K562 (cell line): ENCODE data around the gene SLC37A3. TPM values are rescaled to one million over a fixed set of nuclear protein-coding genes. Genes with fewer than 3 reads are reported as not detected.

Experiments used
- ATAC-seq: fragments of 200-7000 bp; cut with Tn5 transposase; 3 replicates; pipeline ENCODE4 v1.9.1; 2020; ENCODE audit warnings: moderate library complexity
- BruUV-seq: library from RNA; stranded (reverse); fragments of 400-500 nt; replicated peaks from 2 replicates; lab custom pipeline; 2021; lab: Mats Ljungman, UMichigan
- CTCF ChIA-PET: fragments of 300-600 bp; formaldehyde crosslinking; extraction: SDS; loops from one replicate; lab custom pipeline; 2021; ENCODE audit warnings: low intra/inter-chr PET ratio; lab: Yijun Ruan, JAX
- POLR2A ChIA-PET: fragments of 300-600, 350-650 bp; sonication (Branson Sonifier 250); formaldehyde crosslinking; extraction: SDS; loops from one replicate; lab custom pipeline; 2021; ENCODE audit warnings: antibody characterized with exemption, inconsistent platforms; lab: Yijun Ruan, JAX
- DNase-seq, 4 experiments: peaks; one replicate each; pipeline versions ENCODE4 v3.0.0 to v3.0.0-alpha.2; 2011 to 2018; ENCODE audit warnings: low spot score in 3 of 4, mixed read lengths in 3 of 4; ENCODE audit errors: extremely low read depth in 1 of 4
- FAIRE-seq: peaks from 2 replicates; lab custom pipeline; 2011; peaks lifted over from hg19 to GRCh38; lab: Jason Lieb, UNC
- H2AFZ ChIP-seq: 2 replicates; pipeline ENCODE4 v1.6.0; 2011; ENCODE audit warnings: low read depth, low read length, control low read depth, inconsistent platforms
- H3K27ac ChIP-seq: fragments of 200-600 bp; 3 replicates; pipeline ENCODE4 v1.8.0; 2011; ENCODE audit warnings: low read depth, mild to moderate bottlenecking, control low read depth, inconsistent platforms, low read length, moderate library complexity, mixed read lengths; ENCODE audit errors: extremely low read depth
- H3K27me3 ChIP-seq, 2 experiments: fragments of 300-600 bp in 1 of 2; 2 replicates in 1 of 2; 3 replicates in 1 of 2; pipeline versions ENCODE4 v1.6.0 to v1.8.0; 2011; ENCODE audit warnings: inconsistent platforms in 2 of 2, low read length in 2 of 2, mild to moderate bottlenecking in 1 of 2, mixed read lengths in 1 of 2, moderate library complexity in 1 of 2; ENCODE audit not compliant: control insufficient read depth in 2 of 2, insufficient read depth in 2 of 2
- H3K36me3 ChIP-seq: fragments of 300-600 bp; 3 replicates; pipeline ENCODE4 v1.8.0; 2011; ENCODE audit warnings: mild to moderate bottlenecking, low read length, inconsistent platforms; ENCODE audit not compliant: control insufficient read depth, insufficient read depth
- H3K4me1 ChIP-seq, 2 experiments: fragments of 200-600 bp in 1 of 2; replicated peaks in 1 of 2; 2 replicates in 1 of 2; 3 replicates in 1 of 2; pipeline versions ENCODE4 v1.5.1 to v1.8.0; 2011; ENCODE audit warnings: inconsistent platforms in 2 of 2, low read length in 2 of 2, mild to moderate bottlenecking in 1 of 2, mixed read lengths in 1 of 2, moderate library complexity in 1 of 2; ENCODE audit not compliant: control insufficient read depth in 2 of 2, insufficient read depth in 2 of 2
- H3K4me2 ChIP-seq: 2 replicates; pipeline ENCODE4 v1.6.1; 2011; ENCODE audit warnings: low read length, control low read depth, inconsistent platforms, mixed read lengths; ENCODE audit not compliant: insufficient read depth
- H3K4me3 ChIP-seq: fragments of 200-600 bp; sonication (generic), shearing (Covaris generic); 2 replicates; pipeline ENCODE4 v1.5.1; 2016; ENCODE audit warnings: control low read depth, inconsistent platforms
- H3K79me2 ChIP-seq: fragments of 200-600 bp; 3 replicates; pipeline ENCODE4 v1.8.0; 2011; ENCODE audit warnings: low read length, inconsistent platforms; ENCODE audit not compliant: control insufficient read depth, insufficient read depth
- H3K9ac ChIP-seq, 2 experiments: 2 replicates each; pipeline versions ENCODE4 v1.6.0 to v1.6.1; 2011; ENCODE audit warnings: low read depth in 2 of 2, low read length in 2 of 2, control low read depth in 1 of 2, inconsistent platforms in 1 of 2, mild to moderate bottlenecking in 1 of 2, mixed read lengths in 1 of 2; ENCODE audit not compliant: insufficient read depth in 1 of 2
- H3K9me1 ChIP-seq: one replicate; pipeline ENCODE4 v1.6.0; 2011; ENCODE audit warnings: inconsistent platforms, mild to moderate bottlenecking, low read length, moderate library complexity; ENCODE audit not compliant: control insufficient read depth, insufficient read depth
- H3K9me3 ChIP-seq: replicated peaks from 2 replicates; pipeline ENCODE4 v1.5.1; 2011; ENCODE audit warnings: low read depth, low read length, inconsistent platforms; ENCODE audit not compliant: control insufficient read depth, insufficient read depth
- H4K20me1 ChIP-seq: replicated peaks from 2 replicates; pipeline ENCODE4 v1.6.1; 2011; ENCODE audit warnings: low read length, inconsistent platforms, mixed read lengths; ENCODE audit not compliant: control insufficient read depth, insufficient read depth
- CHD7 ChIP-seq: fragments of 200-600 bp; sonication (generic); IDR thresholded peaks from one replicate; pipeline ENCODE4 v1.6.1; 2012; ENCODE audit warnings: mild to moderate bottlenecking, low read depth, low read length, inconsistent platforms
- FOXA3 ChIP-seq, 2 experiments: fragments of 450-650 bp in 1 of 2; sonication (generic) in 1 of 2; formaldehyde crosslinking; IDR thresholded peaks in 1 of 2; conservative IDR thresholded peaks in 1 of 2; 2 replicates each; pipeline versions ENCODE4 v1.4.0 to v1.8.0; 2020 to 2022; ENCODE audit warnings: mild to moderate bottlenecking in 2 of 2, missing genetic modification reagents in 1 of 2
- FOXP1 ChIP-seq: sonication (generic); formaldehyde crosslinking; IDR thresholded peaks from 2 replicates; pipeline ENCODE4 v1.8.0; 2022; ENCODE audit warnings: mild to moderate bottlenecking, missing genetic modification reagents
- MAFK ChIP-seq: IDR thresholded peaks from 2 replicates; pipeline ENCODE4 v1.6.1; 2011; ENCODE audit warnings: low read length, improper control_type of control experiment
- SAFB ChIP-seq: fragments of 200-400 bp; formaldehyde crosslinking; IDR thresholded peaks from 2 replicates; pipeline ENCODE4 v1.6.1; 2017; ENCODE audit warnings: low read depth, low read length, borderline replicate concordance
- SMAD1 ChIP-seq: fragments of 150-350 bp; IDR thresholded peaks from 2 replicates; pipeline ENCODE4 v1.6.1; 2014; ENCODE audit warnings: low read length, low read depth; ENCODE audit not compliant: partially characterized antibody
- SP1 ChIP-seq: sonication (generic); formaldehyde crosslinking; IDR thresholded peaks from 2 replicates; pipeline ENCODE4 v1.8.1; 2022; ENCODE audit warnings: mild to moderate bottlenecking, missing genetic modification reagents
- SRSF1 ChIP-seq: fragments of 200-400 bp; formaldehyde crosslinking; IDR thresholded peaks from 2 replicates; pipeline ENCODE4 v1.6.1; 2017; ENCODE audit warnings: mild to moderate bottlenecking, low read depth, low read length, moderate library complexity
- ZNF707 ChIP-seq: fragments of 250-450 bp; sonication (Bioruptor Pico); conservative IDR thresholded peaks from 2 replicates; pipeline ENCODE4 v1.8.0; 2022; ENCODE audit warnings: inconsistent platforms, mild to moderate bottlenecking, moderate library complexity
- WGBS: fragments of 100-300 bp; shearing (Covaris generic); methylation state at CpG from one replicate; pipeline ENCODE4 v1.1.6; 2016; ENCODE audit warnings: low coverage, mixed read lengths; ENCODE audit not compliant: insufficient coverage; ENCODE audit errors: missing lambda C conversion rate; 5-methylcytosine and 5-hydroxymethylcytosine counted together
- in situ Hi-C: fragments of 300-500 bp; cut with MboI; formaldehyde crosslinking; loops from 4 replicates; pipeline ENCODE4 v1.15.0; 2018; ENCODE audit warnings: inconsistent platforms, mixed read lengths
- intact Hi-C: fragments of 100-400 bp; cut with micrococcal nuclease; formaldehyde crosslinking; loops from 2 replicates; pipeline ENCODE4 v1.14.2; 2022
- polyA plus RNA-seq, 8 experiments: library from polyadenylated mRNA; depleted of rRNA in 4 of 8; stranded (reverse) in 5 of 8; unstranded in 3 of 8; fragments of >200 nt; fragmentation: Nextera tagmentation in 2 of 8; fragmentation: Illumina TruSeq in 1 of 8; extraction: Ambion mirVana in 2 of 8; extraction: Trizol in 1 of 8; gene quantifications; 2 replicates each; pipeline versions ENCODE4 v1.2.1 to v1.2.3, GENCODE V29; 2011 to 2014; ENCODE audit warnings: inconsistent platforms in 1 of 8, missing spikeins in 1 of 8
- total RNA-seq, 7 experiments: library from RNA; depleted of rRNA in 6 of 7; stranded (reverse); fragments of >200 nt in 6 of 7; fragmentation: Illumina TruSeq in 2 of 7; extraction: Trizol in 2 of 7; gene quantifications; 2 replicates each; pipeline versions ENCODE4 v1.2.1 to v1.2.3, GENCODE V29; 2011 to 2021; ENCODE audit warnings: low replicate concordance in 1 of 7

SLC37A3 gene
- total and polyA plus RNA-seq, 9 of the 15 experiments (the other 6 are each of a cell fraction or from before 2014, with no cell fraction given) = 11.7 to 59.1 (median 26.8) TPM

- ATAC-seq (no peak), FAIRE-seq (no peak), DNase-seq (no peak)
- WGBS = 69% methylated on average over 8 of the region's 8 CpGs
- H3K4me3 ChIP-seq = no peak overlapping the region
- no peaks in the 10 kb centered on the region for H3K4me1 ChIP-seq
- H3K36me3 ChIP-seq = peaks cover 82% of the 10 kb centered on the region
- no peak overlapping the region for H3K27ac ChIP-seq
- H3K4me2 ChIP-seq = no peak overlapping the region
- ChIA-PET CTCF (no interaction called here), POLR2A (interaction anchor here (0.9 kb wide), 2 partner anchors 19 to 27 kb away, joined by 3 to 4 read pairs; no protein-coding TSS in a partner anchor)
- in situ Hi-C loops (no loop called here), intact Hi-C loops (no loop called here)
- BruUV-seq = no TSS peak
- H3K9me1 ChIP-seq = no peaks in the 10 kb centered on the region
- H2AFZ ChIP-seq = no peak overlapping the region
- no peaks in the 10 kb centered on the region for H3K27me3 ChIP-seq
- no peak overlapping the region for H3K9ac ChIP-seq
- no peaks in the 10 kb centered on the region for H3K9me3 ChIP-seq
- no peaks in the 10 kb centered on the region for H4K20me1 ChIP-seq
- no peaks in the 10 kb centered on the region for H3K79me2 ChIP-seq
- no peak for TF ChIP-seq FOXA3 (CRISPR knock-in tag; conservative IDR thresholded peaks at IDR 0.05 in 1 of 2, IDR thresholded peaks at IDR 0.05 in 1 of 2)
- TF ChIP-seq SAFB = no peak
- TF ChIP-seq FOXP1 (CRISPR knock-in tag) = no peak
- TF ChIP-seq CHD7 = no peak
- no peak for TF ChIP-seq SMAD1
- TF ChIP-seq ZNF707 (CRISPR knock-in tag) = no peak
- no peak for TF ChIP-seq SRSF1
- TF ChIP-seq SP1 (CRISPR knock-in tag) = no peak
- TF ChIP-seq MAFK = no peak
Measured at GRCh38 chr7:140349144-140349771, 49.1 kb downstream of the SLC37A3 start.
